Activated CD8-positive, alpha-beta memory T cell treated with anti-CD3 and anti-CD28 coated beads for 36 hours (primary cell): ENCODE results near the gene F2RL1. TPM values are rescaled to one million over a fixed set of nuclear protein-coding genes. Genes with fewer than 3 reads are reported as not detected.
"Not testable (repeated sequence)": the region's sequence is repeated elsewhere in the genome, so short reads cannot be mapped to it uniquely, and the experiment has no call there.

Source experiments
- CTCF ChIA-PET: fragments of 350-600 bp; sonication (Branson Sonifier 250); formaldehyde crosslinking; loops from one replicate; lab custom pipeline; 2021; ENCODE audit warnings: antibody characterized with exemption; lab: Charles Lee
- POLR2A ChIA-PET: fragments of 350-600 bp; sonication (Branson Sonifier 250); formaldehyde crosslinking; loops from one replicate; lab custom pipeline; 2021; ENCODE audit warnings: antibody characterized with exemption; lab: Charles Lee
- total RNA-seq, 2 experiments: library from RNA; stranded (reverse); gene quantifications; one replicate each; pipeline ENCODE4 v1.2.3, GENCODE V29; 2021

Gene F2RL1
- total RNA-seq, 2 experiments from 2014 or later, result 2.5 to 2.8 TPM

DNA sequence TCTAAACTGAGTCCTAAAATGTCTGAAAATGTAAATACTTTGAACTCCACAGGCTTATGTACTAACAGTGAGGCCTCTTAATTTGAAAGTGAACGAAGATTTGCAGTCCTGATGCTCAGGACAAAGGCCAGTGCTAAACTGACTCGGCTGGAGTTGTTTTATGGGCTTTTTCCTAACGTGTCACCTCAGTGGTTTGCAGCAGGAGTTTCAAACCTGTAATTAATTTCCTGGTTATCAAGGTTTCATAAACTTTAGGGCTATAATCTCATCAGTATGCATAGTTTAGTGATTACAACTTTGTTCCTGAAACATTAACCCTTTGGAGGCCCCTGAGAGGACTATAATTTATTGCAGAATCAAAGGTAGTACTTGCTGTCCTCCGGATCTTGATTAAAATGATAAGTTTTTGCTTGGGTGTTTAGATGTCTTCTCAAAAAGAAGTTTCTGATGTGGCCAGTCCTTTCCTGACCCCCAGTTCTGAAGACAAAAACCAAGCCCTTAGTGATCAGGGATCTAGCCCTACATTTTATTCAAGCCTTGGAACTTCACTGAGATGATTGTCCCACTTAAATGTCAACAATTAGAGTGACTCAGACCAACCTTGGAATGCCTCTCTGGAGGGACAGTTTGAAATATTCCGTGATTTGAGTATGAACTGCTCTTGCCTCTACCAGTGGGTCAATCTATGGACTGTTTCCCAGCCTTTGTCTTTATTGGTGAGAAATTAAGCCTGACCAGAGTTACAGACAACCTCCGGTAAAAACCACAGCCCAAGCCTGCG lies 19.8 kb downstream of the F2RL1 start:
- CTCF ChIA-PET, result interaction anchor here (0.7 kb wide), 1 partner anchor 371 kb away, joined by 3 read pairs; no protein-coding TSS in a partner anchor
- POLR2A ChIA-PET, result no interaction called here

DNA sequence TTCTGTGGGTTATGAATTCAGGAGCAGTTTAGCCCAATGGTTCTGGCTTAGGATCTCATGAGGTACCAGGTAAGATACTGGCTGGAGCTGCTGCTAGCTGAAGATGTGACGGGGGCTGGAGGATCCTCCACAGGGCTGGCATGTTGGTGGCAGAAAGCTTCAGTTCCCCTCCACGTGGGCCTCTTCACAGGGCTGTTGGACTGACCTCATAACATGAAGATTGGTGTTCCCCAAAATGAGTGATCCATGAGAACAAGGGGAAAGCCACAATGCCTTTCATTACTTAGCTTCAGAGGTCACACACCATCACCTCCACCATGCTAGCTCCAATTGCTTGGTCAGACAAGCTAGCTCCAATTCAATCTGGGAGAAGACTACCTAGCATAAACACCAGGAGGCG lies 22.5 kb downstream of the F2RL1 start:
- ChIA-PET POLR2A (no interaction called here), CTCF (no interaction called here)

DNA sequence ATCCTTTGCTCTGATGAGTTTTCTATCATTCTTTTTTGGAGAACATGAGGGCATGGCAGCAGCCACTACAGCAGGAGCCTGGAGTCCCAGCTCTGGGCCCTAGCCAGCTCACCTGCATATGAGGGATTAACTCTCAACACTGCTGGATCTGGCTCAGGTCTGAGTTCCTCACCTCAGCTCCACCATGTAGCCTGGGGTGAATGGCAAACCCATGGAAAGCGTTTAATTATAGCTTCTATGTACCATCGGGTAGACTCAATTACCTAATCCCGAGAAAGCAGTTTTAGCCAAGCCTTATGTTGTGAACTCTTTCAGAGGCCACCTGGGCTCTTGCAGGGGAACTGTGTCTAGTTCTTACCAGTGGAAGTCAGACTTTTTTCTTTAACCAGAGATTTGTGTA lies 27.1 kb downstream of the F2RL1 start:
- ChIA-PET POLR2A (no interaction called here), CTCF (no interaction called here)

DNA sequence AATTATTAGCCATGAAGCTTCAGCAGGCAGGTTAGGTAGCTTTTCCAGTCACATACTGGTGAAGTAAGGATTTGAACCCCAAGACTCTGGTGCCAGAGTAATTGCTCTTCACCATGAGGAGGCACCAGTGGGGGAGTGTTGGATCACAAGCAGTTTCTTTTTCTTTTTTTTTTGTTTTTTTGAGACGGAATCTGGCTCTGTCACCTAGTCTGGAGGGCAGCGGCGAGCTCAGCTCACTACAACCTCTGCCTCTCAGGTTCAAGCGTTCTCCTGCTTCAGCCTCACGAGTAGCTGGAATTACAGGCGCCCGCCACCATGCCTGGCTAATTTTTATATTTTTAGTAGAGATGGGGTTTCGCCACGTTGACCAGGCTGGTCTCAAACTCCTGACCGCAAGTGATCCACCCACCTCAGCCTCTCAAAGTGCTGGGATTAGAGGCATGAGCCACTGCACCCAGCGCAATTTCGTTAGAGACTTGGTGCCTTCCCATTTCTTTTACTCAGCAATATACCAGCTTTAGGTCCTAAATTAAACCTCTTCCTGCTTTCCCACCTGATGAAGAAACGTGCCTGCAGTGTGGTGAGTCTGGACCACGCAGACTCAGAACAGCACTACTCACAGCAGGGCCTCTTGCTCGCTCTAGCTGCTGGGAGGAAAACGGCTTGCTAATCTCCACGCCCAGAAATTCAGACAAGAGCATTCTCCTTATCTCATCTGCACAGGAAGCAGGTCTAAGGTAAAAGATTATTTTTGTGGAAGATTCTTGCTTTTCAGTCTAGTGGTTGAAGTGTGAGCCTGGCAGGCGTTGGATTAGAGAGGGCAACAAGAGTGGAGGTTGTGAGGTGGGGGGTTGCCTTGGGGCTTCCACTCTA lies 30.8 kb downstream of the F2RL1 start, which contains the start of gene S100Z:
Gene S100Z, plus strand, starts transcription at position 596 of the 873 bp plus-strand sequence. CDS start 25,346 bp downstream, outside the sequence.
- POLR2A ChIA-PET, result interaction anchor here (0.7 kb wide), 1 partner anchor 308 kb away, joined by 4 read pairs; no protein-coding TSS in a partner anchor
- CTCF ChIA-PET, result no interaction called here

DNA sequence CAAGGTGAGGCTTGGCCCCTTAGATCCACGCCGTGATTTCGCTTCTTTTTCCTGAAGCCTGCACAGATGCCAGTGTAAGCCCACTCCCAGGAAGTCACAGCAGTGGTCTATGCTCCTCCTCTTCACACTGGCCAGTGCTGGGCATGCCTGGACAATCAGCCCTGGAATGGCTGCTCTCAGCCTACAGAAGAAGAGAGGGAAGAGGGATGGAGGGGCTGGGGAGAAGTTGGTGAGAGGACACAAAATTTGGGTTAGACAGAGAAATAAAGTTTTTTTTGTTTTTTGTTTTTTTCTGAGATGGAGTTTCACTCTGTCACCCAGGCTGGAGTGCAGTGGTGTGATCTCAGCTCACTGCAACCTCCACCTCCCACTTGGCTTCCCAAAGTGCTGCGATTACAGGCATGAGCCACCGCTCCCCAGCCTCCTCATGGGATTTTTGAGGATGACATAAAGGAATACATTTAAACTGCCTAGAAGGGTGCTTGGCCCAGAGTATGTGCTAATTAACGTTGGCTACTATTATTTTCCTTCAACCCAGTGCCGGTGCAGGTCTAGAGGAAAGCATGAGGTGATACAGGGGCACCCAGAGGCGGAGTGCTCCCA lies 31.8 kb downstream of the F2RL1 start:
- ChIA-PET CTCF (no interaction called here), POLR2A (no interaction called here)

DNA sequence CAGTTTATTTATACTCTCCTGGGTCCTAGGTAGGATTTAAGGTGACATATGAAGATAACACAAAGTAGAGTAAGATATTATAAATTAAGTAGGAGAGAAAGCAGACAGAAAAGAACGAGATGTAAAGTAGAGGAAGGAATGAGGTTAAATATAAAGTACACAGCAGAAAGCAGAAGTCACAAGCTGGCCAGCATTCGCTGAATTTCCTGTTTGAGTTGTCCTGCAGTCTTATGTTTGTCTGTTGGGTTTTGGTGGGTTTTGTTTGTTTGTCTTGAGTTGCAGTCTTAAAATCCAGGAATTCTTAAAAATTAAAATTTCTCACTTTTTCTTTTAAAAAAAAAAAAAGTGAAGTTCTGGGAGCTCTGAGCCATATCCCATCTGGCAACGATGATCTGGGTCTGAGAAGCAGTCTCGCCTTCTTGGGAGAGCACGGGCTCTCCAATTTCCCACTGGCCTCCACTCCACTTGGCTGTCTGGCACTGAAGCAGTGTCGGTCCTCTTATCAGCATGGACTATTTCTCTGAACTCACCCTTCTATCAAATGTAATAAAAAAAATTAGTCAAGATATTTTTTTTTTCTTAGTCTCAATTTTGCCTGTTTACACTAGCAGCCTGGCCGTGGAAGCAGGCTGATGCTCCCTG lies 33.0 kb downstream of the F2RL1 start:
- ChIA-PET POLR2A (interaction anchor here (0.6 kb wide), 1 partner anchor 113 kb away, joined by 3 read pairs; no protein-coding TSS in a partner anchor), CTCF (no interaction called here)

DNA sequence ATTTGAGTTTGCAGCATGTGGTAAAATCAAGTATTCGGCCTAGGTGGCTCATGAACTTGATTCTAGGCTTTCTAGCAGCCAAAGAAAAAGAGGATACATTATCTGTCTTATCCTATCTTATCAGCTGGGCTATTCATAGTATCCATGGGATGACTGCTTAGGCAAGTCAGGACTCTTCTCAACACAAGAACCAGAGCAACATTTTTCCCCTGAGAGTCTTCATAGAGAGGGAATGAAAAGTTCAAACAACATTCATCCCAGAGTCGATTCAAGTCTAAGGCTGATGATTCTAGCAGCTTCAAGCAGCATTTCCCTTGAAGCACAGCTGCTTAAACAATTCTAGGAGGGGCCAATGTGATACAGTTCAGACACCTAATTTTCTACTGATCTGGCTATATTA lies 33.9 kb downstream of the F2RL1 start:
- ChIA-PET POLR2A (no interaction called here), CTCF (no interaction called here)

DNA sequence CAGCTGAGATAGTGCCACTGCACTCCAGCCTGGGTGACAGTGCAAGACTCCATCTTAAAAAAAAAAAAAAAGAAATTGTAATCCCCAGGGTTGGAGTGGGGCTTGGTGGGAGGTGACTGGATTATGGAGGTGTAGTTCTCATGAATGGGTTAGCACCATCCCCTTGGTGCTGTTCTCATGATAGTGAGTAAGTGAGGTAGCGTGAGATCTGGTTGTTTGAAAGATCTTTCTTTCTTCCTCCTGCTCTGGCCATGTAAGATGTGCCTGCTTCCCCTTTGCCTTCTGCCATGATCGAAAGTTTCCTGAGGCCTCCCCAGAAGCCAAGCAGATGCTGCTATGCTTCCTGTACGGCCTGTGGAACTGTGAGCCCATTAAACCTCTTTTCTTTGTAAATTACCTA lies 34.9 kb downstream of the F2RL1 start:
- CTCF ChIA-PET, result not testable (repeated sequence)
- POLR2A ChIA-PET, result interaction anchor here (0.7 kb wide), 1 partner anchor 36 kb away, joined by 3 read pairs; no protein-coding TSS in a partner anchor

DNA sequence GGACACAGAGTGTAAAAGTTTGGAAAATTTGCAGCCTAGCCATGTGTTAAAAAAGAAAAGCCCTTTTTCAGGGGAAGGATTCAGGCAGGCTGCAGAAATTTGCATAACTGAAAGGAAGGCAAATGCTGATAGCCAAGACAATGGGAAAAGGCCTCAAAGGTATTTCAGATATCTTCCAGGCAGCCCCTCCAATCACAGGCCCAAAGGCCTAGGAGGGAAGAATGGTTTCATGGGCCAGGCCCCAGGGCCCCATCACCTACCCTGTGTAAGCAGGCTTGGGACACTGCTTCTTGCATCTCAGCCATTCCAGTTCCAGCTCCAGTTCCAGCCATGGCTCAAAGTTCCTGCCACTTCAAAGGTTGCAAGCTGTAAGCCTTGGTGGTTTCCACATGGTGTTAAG lies 35.8 kb downstream of the F2RL1 start:
- CTCF ChIA-PET, result no interaction called here
- POLR2A ChIA-PET, result no interaction called here

DNA sequence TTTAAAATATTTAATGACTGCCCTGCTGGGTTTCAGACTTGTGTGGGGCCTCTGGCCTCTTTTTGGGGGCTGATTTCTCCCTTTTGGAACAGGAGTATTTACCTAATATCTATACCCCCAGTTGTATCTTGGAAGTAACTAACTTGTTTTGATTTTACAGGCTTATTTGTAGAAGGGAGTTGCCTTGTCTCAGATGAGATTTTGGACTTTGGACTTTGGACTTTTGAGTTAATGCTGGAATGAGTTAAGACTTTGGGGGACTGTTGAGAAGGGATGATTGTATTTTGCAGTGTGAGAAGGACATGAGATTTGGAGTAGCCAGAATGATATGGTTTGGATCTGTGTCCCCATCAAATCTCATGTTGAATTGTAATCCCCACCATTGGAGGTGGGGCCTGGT lies 36.7 kb downstream of the F2RL1 start:
- CTCF ChIA-PET, POLR2A ChIA-PET: not testable (repeated sequence)

DNA sequence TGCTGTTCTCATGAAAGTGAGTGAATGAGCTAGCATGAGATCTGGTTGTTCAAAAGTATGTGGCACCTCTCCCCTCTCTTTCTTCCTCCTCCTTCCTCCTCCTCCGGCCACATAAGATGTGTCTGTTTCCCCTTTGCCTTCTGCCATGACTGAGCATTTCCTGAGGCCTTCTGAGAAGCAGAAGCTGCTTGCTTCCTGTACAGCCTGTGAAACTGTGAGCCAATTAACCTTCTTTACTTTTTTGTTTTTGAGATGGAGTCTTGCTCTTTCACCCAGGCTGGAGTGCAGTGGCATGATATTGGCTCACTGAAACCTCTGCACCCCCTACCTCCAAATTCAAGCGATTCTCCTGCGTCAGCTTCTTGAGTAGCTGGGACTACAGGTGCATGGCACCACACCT lies 37.1 kb downstream of the F2RL1 start:
- CTCF ChIA-PET, result no interaction called here
- POLR2A ChIA-PET, result interaction anchor here (0.5 kb wide), 1 partner anchor 116 kb away, joined by 5 read pairs; no protein-coding TSS in a partner anchor

DNA sequence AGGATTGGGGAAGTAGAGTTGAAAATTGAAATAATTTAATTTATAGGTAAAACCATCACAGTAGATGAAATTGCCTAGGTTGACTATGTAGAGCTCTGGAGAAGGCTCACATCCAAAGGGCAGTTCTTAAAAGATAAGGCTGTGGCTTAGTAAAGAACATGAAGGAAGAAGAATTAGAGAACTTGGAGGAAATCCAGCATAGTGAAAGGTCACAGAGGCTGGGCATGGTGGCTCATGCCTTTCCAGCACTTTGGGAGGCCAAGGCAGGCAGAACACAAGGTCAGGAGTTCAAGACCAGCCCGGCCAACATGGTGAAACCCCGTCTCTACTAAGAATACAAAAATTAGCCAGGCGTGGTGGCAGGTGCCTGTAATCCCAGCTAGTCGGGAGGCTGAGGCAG lies 38.0 kb downstream of the F2RL1 start:
- ChIA-PET CTCF (interaction anchor here (0.5 kb wide), 1 partner anchor 113 kb away, joined by 3 read pairs; no protein-coding TSS in a partner anchor), POLR2A (interaction anchor here (0.9 kb wide), 1 partner anchor 174 kb away, joined by 3 read pairs; the partner anchor contains the start of gene AGGF1)

DNA sequence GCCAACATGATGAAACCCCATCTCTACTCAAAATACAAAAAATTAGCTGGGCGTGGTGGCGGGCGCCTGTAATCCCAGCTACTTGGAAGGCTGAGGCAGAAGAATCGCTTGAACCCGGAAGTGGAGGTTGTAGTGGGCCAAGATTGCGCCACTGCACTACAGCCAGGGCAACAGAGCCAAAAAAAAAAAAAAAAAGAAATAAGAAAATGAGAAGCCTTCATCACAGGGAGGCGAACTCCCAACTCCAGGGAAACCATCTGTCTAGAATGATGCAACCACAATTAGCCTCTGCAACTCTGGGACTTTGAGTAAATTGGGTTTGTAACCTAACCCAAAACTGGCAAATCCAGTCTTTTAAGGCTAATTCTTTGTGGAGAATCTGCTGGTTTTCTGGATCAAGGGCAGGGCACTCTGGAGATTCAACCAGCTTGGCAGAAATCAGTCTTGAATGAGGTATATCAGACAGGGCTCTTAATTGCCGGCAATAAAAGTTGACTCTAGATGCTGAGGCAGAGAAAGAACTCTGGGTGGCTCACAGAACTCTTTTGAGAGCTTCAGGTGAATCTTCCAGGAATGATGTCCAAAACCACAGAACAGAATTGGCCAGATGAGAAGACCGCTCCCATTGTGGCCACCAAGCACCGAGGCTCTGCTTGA lies 40.9 kb downstream of the F2RL1 start:
- ChIA-PET POLR2A (no interaction called here), CTCF (interaction anchor here (1.3 kb wide), 1 partner anchor 11 kb away, joined by 3 read pairs; no protein-coding TSS in a partner anchor)

DNA sequence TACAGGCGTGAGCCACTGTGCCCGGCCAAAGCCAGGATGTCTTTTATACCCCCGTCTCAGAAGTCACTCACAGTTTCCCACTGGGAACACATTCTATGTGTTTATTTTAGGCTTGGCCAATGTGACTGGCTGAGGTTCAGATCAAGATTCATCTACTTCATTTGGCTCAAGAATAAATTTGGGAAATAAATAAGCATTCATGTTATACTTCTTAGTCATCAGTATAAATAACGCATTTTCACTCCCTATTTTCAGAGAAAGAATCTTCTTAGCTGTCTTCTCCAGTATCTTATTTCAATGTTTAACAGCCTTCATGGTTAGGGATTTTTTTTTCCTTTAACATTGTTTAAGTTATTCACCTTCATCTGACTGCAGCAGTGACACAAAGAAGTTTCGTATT lies 42.8 kb downstream of the F2RL1 start:
- ChIA-PET POLR2A (interaction anchor here (0.7 kb wide), 1 partner anchor 44 kb away, joined by 3 read pairs; no protein-coding TSS in a partner anchor), CTCF (no interaction called here)

DNA sequence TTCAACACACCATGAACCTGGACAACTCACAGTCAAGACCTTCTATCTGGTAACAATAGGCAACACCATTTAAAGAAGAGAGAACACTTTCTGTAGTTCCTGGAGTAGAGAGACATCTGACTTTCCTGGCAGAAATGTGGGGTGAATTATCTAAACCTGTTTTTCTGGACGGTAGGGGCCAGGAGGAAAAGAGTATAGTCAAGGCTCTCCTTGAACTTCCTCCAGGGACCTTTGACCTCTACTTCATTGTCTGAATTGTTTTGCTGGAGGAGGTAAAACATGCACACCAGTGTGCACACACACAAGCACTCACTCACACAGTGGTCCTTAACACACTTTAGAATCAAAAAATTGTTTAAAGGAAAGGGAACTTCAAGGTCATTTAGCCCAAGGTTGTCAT lies 44.2 kb downstream of the F2RL1 start:
- CTCF ChIA-PET, result no interaction called here
- POLR2A ChIA-PET, result no interaction called here

DNA sequence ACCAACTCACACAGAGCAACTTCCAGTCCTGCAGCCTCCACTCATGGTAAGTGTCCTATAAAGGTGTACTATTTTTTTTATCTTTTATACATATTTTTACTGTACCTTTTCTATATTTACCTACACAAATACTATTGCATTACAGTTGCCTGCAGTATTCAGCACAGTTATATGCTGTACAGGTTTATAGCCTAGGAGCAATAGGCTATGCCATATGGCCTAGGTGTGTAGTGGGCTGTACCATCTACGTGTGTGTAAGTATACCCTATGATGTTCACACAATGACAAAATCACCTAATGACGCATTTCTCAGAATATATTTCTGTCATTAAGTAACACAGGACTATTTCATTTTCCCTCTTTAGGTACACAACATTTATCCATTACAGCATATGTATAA lies 47.7 kb downstream of the F2RL1 start:
- CTCF ChIA-PET, result interaction anchor here (3.6 kb wide), 1 partner anchor 211 kb away, joined by 15 read pairs; no protein-coding TSS in a partner anchor
- POLR2A ChIA-PET, result no interaction called here

DNA sequence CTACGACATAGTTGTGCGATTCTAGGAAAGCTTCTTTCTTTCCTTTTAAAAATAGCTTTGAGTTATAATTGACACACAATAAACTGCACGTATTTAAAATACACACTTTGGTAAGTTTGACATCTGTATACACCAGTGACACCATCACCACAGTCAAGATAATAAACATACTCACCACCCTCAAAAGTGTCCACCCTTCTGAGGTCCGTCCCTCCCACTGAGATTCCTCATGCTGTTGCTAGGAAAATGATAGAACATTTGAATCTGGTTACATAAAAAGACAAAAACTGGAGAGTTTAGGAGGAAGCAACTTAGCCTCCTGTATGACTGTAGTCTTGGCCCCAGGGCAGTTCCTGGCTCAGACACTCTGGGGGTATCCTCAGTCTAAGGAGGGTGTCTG lies 48.2 kb downstream of the F2RL1 start:
- ChIA-PET CTCF (interaction anchor here (1.7 to 3.6 kb wide), 2 partner anchors 149 to 210 kb away, joined by 5 to 15 read pairs; no protein-coding TSS in a partner anchor), POLR2A (no interaction called here)
